SJSA1 (cell line): ENCODE data around the gene RBMS3. TPM values are rescaled to one million over a fixed set of nuclear protein-coding genes. Genes with fewer than 3 reads are reported as not detected.

Source experiments
- DNase-seq, 2 experiments: peaks; one replicate each; pipeline ENCODE4 v3.0.0-alpha.2; 2015 to 2020; ENCODE audit warnings: low spot score in 2 of 2, low read depth in 1 of 2
- H3K27ac ChIP-seq: fragments of 250-450 bp; sonication (Bioruptor Pico); 2 replicates; pipeline ENCODE4 v1.5.1; 2020; ENCODE audit warnings: mild to moderate bottlenecking, moderate library complexity
- H3K27me3 ChIP-seq: fragments of 250-450 bp; sonication (Bioruptor Pico); replicated peaks from 2 replicates; pipeline ENCODE4 v1.5.1; 2020; ENCODE audit warnings: mild to moderate bottlenecking, moderate library complexity
- H3K36me3 ChIP-seq: fragments of 250-450 bp; sonication (Bioruptor Pico); 2 replicates; pipeline ENCODE4 v1.5.1; 2020; ENCODE audit warnings: mild to moderate bottlenecking
- H3K4me1 ChIP-seq: fragments of 250-450 bp; sonication (Bioruptor Pico); replicated peaks from 2 replicates; pipeline ENCODE4 v1.6.1; 2021; ENCODE audit warnings: mild to moderate bottlenecking
- H3K4me3 ChIP-seq: fragments of 250-450 bp; sonication (Bioruptor Pico); 2 replicates; pipeline ENCODE4 v1.5.1; 2020; ENCODE audit warnings: mild to moderate bottlenecking
- H3K9me3 ChIP-seq: fragments of 250-450 bp; sonication (Bioruptor Pico); replicated peaks from 2 replicates; pipeline ENCODE4 v1.5.1; 2020; ENCODE audit warnings: mild to moderate bottlenecking
- total RNA-seq: library from RNA; depleted of rRNA; stranded (reverse); fragments of >200 nt; shearing (Covaris generic); gene quantifications from 2 replicates; pipeline ENCODE4 v1.2.3, GENCODE V29; 2014

RBMS3 gene
- total RNA-seq, 1 experiment from 2014 or later: 31.7 TPM

DNA sequence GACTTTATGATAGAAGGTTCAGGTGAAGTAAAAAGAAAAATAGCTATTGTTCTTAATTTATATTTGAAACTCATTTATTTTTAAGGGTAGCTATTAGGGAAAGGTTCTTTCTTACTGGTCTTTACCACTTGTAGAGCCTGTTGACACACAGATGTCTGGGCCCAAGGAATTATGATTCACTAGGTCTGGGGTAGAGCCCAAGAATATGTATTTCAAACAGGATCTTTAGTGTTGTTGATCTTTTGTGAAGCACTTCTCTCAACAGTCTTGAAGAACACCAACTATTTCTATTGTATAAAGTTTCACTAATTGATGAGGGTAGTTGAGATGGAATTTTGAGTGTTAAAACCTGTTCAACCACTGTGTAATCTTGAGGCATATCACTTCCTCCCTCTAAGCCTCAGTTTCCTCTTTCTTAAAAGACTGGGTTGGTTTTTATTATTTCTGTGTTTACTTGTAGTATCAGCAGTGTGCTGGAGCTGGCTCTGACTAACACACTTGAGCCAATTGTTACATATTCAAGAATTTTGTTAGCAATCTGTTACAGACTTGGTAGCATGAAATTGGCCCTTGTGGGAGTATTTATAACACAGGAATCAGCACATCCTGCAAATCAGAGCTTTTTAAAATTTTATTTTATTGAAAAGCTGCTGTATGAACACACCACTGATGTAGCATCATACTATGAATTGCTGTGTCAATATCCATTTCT lies 155.9 kb downstream of the RBMS3 start:
- H3K36me3 ChIP-seq: peaks cover 23% of the 10 kb centered on the region
- no peak overlapping the region for H3K4me3 ChIP-seq
- no peaks in the 10 kb centered on the region for H3K27me3 ChIP-seq
- H3K9me3 ChIP-seq: no peaks in the 10 kb centered on the region
- H3K27ac ChIP-seq: no peak overlapping the region
- DNase-seq: no peak
- peaks cover 13% of the 10 kb centered on the region for H3K4me1 ChIP-seq

GRCh38 chr3:29438580-29438979 lies 157.7 kb downstream of the RBMS3 start:
- no peak for DNase-seq
- Histone ChIP-seq H3K4me1 (0 out of 2 replicates have a peak, but pooled peaks cover 9% of the 10 kb centered on the region), H3K9me3 (no peaks in the 10 kb centered on the region)

DNA sequence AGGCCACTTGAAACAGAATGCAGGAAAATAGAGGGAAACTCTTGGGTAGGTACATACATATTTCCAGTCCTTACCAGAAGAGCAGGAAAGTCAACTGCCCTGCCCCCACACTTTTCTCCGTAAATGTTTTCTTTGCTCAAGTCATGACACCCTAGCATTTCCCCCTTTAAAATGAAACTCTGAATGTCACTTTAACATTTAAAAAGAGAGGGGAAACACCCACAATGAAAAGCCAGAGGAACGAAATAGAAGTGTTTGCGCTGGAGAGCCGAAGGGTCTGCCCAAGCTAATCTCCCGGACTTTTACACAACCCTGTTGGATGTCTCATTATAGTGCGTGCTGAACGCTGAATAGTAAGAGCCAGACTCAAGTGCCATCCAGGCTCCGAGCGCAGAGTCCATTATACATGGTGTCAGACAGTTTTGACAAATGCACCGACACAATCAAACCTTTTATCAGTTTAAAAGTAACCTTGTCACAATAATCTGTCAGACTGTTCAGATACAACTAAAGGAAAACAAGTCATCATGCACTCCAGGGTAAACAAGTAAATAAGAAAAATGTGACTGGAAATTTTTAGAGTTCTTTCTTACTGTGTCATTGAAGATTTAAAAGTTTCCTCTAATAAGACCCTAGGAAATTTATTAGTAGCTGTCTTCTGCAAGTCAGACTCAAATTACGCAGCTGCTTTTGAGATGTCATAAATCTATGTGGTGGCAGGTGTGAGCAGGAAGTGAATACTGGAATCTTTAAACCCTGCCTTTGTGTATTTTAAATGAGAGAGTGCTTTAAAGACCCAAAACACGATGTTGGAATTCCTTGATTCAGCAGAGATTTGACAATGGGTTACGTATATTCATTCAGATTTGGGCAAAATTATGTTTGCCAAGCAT lies 159.8 kb downstream of the RBMS3 start:
- no peak overlapping the region for H3K4me3 ChIP-seq
- H3K27me3 ChIP-seq: no peaks in the 10 kb centered on the region
- no peak overlapping the region for H3K27ac ChIP-seq
- no peaks in the 10 kb centered on the region for H3K9me3 ChIP-seq
- DNase-seq: no peak
- H3K36me3 ChIP-seq: peaks cover 19% of the 10 kb centered on the region; the same call in 1 of the 2 replicates
- H3K4me1 ChIP-seq: 0 out of 2 replicates have a peak, but pooled peaks cover 9% of the 10 kb centered on the region

More at GRCh38 chr3:29438580-29438979, 157.7 kb downstream of the RBMS3 start:
- no peak overlapping the region for H3K27ac ChIP-seq
- no peaks in the 10 kb centered on the region for H3K27me3 ChIP-seq
- no peak overlapping the region for H3K4me3 ChIP-seq
- peaks cover 25% of the 10 kb centered on the region for H3K36me3 ChIP-seq

DNA sequence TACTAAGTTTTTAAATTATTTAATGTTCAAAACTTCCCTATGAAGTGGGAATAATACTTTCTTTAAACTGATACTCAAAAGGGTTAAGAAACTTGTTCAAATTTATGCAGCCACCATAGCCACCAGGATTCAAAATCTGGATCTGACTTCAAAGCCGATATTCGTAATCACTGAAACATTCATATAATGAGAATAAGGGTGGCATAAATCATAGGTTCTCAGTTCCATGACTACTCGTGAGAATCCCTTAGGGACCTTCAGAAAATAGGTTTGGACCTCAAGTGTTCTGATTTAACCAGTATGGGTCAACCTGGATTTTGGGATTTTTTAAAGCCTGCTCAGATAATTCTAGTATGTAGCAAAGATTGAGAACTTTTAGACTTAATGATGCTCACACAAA lies 160.6 kb downstream of the RBMS3 start:
- Histone ChIP-seq H3K4me1 (0 out of 2 replicates have a peak, but pooled peaks cover 9% of the 10 kb centered on the region), H3K36me3 (peaks cover 19% of the 10 kb centered on the region; the same call in 1 of the 2 replicates), H3K4me3 (no peak overlapping the region), H3K9me3 (no peaks in the 10 kb centered on the region), H3K27me3 (no peaks in the 10 kb centered on the region), H3K27ac (no peak overlapping the region)
- DNase-seq: no peak

DNA sequence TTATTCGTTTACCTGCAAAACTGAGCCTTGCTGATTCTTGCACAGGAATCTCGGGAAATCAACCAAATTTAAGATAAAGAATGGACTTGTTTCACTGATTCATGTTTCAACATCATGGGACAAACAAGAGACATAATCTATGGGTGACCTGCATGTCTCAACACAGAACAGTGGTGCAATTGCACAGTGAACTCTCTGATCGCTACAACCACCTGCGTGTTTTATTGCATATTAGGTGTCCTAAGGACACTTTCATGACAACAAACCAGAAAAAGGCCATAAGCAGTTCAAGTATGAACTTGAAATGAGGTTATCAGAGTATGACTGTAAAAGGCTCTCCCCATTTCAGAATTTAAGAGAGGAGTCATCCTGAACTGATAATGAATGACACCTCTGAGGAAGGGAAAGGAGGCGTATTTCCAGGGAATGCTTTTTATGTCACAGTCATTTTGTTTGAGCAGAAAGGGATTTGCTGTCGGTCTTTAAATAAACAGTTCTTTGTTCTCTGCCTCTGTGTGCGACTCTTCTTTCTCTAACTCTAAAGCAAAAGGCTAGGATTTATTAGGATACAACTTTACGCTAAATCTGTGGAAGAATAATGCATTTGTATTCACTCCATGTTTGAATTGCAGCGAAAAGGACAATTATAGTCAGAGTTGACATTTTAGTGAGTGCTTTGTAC lies 167.2 kb downstream of the RBMS3 start:
- H3K36me3 ChIP-seq: peaks cover 9% of the 10 kb centered on the region; the same call in 1 of the 2 replicates
- H3K27ac ChIP-seq: no peak overlapping the region
- H3K4me3 ChIP-seq: no peak overlapping the region
- DNase-seq: no peak
- no peaks in the 10 kb centered on the region for H3K9me3 ChIP-seq
- H3K27me3 ChIP-seq: no peaks in the 10 kb centered on the region
- H3K4me1 ChIP-seq: peaks cover 9% of the 10 kb centered on the region; the same call in 1 of the 2 replicates

- Histone ChIP-seq H3K36me3 (peaks cover 5% of the 10 kb centered on the region; the same call in 1 of the 2 replicates), H3K4me3 (no peak overlapping the region), H3K27me3 (no peaks in the 10 kb centered on the region), H3K9me3 (no peaks in the 10 kb centered on the region), H3K27ac (no peak overlapping the region), H3K4me1 (peaks cover 9% of the 10 kb centered on the region; the same call in 1 of the 2 replicates)
- no peak for DNase-seq
Measured at GRCh38 chr3:29451920-29452319, 171.0 kb downstream of the RBMS3 start.

DNA sequence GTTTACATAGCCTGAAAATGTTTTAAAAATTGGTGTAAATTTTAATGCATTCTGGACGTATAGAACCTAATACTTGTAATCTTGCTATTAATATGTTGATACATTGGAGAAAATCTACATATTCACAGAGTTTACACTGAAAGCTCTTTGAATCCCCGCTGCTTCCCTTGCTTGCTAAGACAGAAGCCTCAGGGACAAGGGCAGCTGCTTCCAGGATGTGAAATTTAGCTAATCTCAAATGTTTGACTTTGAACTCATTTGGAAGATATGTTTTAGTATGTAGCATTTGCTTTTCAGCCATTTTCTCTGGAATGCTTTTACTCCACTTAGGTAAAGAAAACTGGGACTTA lies 172.0 kb downstream of the RBMS3 start:
- Histone ChIP-seq H3K27ac (no peak overlapping the region), H3K4me1 (peaks cover 7% of the 10 kb centered on the region; the same call in 1 of the 2 replicates)
- no peak for DNase-seq

GRCh38 chr3:29453284-29454001 lies 172.6 kb downstream of the RBMS3 start:
- H3K4me1 ChIP-seq: 0 out of 2 replicates have a peak, but pooled peaks cover 2% of the 10 kb centered on the region
- no peaks in the 10 kb centered on the region for H3K27me3 ChIP-seq
- H3K4me3 ChIP-seq: no peak overlapping the region
- no peak overlapping the region for H3K27ac ChIP-seq
- no peak for DNase-seq
- no peaks in the 10 kb centered on the region for H3K9me3 ChIP-seq
- peaks cover 2% of the 10 kb centered on the region; the same call in 1 of the 2 replicates for H3K36me3 ChIP-seq

More for the DNA sequence above, 172.0 kb downstream of the RBMS3 start:
- Histone ChIP-seq H3K27me3 (no peaks in the 10 kb centered on the region), H3K4me3 (no peak overlapping the region), H3K36me3 (peaks cover 5% of the 10 kb centered on the region; the same call in 1 of the 2 replicates), H3K9me3 (no peaks in the 10 kb centered on the region)

DNA sequence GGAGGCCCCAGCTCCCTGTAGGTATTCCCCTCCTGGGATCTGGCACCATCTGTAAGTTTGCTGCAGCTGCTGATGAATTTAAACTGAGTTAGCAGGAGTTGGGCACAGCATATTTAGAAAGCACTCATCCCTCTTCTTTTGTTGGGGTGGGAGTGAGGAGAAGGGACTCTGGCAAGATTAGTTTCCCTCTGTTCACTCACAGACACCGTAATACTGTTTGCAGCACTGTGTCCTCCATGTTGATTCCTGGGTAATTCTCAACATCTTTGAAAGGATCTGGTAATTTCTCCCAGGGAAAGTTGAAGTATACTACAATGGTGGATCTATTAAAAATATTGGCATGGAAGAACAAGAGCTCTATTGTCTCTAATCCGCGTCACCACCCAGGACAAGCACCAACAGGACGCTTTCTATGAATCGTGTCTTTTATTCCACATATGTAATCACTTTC lies 173.3 kb downstream of the RBMS3 start:
- no peak overlapping the region for H3K27ac ChIP-seq
- no peaks in the 10 kb centered on the region for H3K9me3 ChIP-seq
- H3K4me1 ChIP-seq: no peaks in the 10 kb centered on the region
- H3K27me3 ChIP-seq: no peaks in the 10 kb centered on the region
- H3K36me3 ChIP-seq: no peaks in the 10 kb centered on the region; the same call in 1 of the 2 replicates
- no peak overlapping the region for H3K4me3 ChIP-seq
- DNase-seq: no peak

GRCh38 chr3:29456901-29457300 lies 176.0 kb downstream of the RBMS3 start:
- H3K27me3 ChIP-seq: no peaks in the 10 kb centered on the region
- DNase-seq: no peak

DNA sequence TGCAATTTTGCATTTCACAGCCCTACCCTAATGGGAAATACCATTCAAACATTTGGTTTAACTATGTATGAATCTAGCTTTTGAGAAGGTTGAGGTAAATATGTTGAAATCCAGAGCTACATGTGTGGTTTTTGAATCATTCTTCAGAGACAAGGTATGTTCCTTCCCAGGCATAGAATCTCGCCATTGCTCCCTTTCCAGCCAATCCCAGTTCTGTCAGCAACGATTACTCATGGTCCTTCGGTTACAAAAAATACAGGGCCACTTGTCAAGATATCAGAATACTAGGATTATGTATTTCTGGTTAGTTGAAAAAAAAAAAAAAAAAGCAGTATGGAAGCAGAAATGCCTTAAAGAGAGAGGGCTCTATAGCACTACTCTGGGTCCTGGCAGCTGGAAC lies 182.4 kb downstream of the RBMS3 start:
- peaks cover 3% of the 10 kb centered on the region; the same call in 1 of the 2 replicates for H3K36me3 ChIP-seq
- peaks cover 30% of the 10 kb centered on the region for H3K4me1 ChIP-seq
- H3K9me3 ChIP-seq: no peaks in the 10 kb centered on the region
- no peak overlapping the region for H3K4me3 ChIP-seq
- no peaks in the 10 kb centered on the region for H3K27me3 ChIP-seq
- DNase-seq: no peak
- no peak overlapping the region for H3K27ac ChIP-seq

More at GRCh38 chr3:29456901-29457300, 176.0 kb downstream of the RBMS3 start:
- no peaks in the 10 kb centered on the region for H3K4me1 ChIP-seq
- no peak overlapping the region for H3K27ac ChIP-seq
- H3K36me3 ChIP-seq: peaks cover 3% of the 10 kb centered on the region; the same call in 1 of the 2 replicates
- H3K4me3 ChIP-seq: no peak overlapping the region
- no peaks in the 10 kb centered on the region for H3K9me3 ChIP-seq

- H3K9me3 ChIP-seq: no peaks in the 10 kb centered on the region
- H3K4me3 ChIP-seq: no peak overlapping the region
- no peak overlapping the region for H3K27ac ChIP-seq
- no peaks in the 10 kb centered on the region for H3K27me3 ChIP-seq
- peaks cover 40% of the 10 kb centered on the region for H3K4me1 ChIP-seq
- DNase-seq: no peak
- no peaks in the 10 kb centered on the region for H3K36me3 ChIP-seq
Measured at GRCh38 chr3:29465836-29466235, 185.0 kb downstream of the RBMS3 start.

- Histone ChIP-seq H3K27ac (no peak overlapping the region), H3K36me3 (no peaks in the 10 kb centered on the region), H3K9me3 (no peaks in the 10 kb centered on the region), H3K27me3 (no peaks in the 10 kb centered on the region), H3K4me1 (peaks cover 40% of the 10 kb centered on the region), H3K4me3 (no peak overlapping the region)
- no peak for DNase-seq
Measured at GRCh38 chr3:29466442-29466841, 185.6 kb downstream of the RBMS3 start.
